Medulla oblongata (tissue), 1 donor: ENCODE results near the gene COLQ.
"Not testable (repeated sequence)": the region's sequence is repeated elsewhere in the genome, so short reads cannot be mapped to it uniquely, and the experiment has no call there.

Experiments used
- DNase-seq: peaks from one replicate; pipeline ENCODE4 v3.0.0-alpha.2; 2015; ENCODE audit errors: extremely low spot score

The COLQ gene

DNA sequence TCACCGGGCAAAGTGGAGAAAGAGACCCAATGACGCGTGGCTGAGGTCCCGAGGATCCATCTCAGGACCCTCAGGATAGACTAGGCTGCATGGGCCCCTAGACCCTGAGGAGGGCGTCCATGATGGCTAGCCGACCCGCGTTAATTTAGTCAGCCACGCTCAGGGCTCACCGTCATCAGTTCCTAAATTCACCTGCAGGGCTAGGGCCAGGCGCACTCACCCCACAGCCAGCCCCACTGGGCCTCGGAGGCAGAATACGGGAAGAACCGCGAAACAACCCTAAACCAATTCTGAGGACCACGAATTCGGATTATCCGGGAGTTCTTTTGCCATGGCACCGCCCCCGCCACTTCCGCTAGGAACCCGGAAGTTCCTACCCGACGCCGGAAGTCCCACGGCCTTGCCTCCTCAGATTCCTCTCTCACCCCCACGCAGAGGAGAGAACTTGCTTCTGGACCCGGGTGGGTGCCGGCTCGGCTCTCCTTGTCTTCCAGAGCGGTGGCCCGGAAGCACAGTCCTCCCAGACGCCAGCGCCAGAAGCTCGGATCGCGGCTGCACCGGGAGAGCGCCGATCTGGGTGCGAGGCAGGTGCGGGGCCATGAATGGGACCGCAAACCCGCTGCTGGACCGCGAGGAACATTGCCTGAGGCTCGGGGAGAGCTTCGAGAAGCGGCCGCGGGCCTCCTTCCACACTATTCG lies 94.2 kb downstream of the COLQ start, which contains the start of the genes EAF1 and METTL6:
TSS of gene EAF1 (plus strand) at position 417 of the 699 bp plus-strand sequence. CDS start at position 599, 182 bp downstream.
TSS of gene METTL6 (minus strand) at position 363 of the 699 bp plus-strand sequence. CDS start 1,033 bp downstream, outside the sequence.
- peak; percentile 86 for DNase-seq

DNA sequence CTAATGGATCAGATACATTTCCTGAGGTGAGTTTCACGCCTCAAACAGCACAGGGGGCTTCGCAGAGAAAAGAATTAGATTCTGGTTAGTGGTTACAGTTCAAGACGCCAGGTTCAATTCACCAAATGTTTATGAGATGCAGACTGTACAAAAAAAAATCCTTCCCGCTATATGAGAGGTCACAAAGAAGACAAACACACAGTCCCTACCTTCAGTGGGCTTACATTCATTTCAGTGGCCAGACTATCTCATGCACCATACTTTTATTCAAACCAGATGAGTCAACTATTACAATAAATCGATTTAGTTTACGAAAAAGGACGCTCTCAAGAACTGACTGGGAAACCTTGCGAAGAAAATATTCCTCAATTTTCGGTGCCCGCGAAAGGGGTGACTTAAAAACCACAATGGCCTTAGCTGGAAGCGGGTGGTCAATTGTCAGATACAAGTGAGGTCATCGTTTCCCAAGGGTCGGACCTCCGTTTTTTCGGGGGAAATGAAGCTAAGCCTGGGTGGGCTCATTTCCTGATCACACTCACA lies 94.9 kb downstream of the COLQ start:
- DNase-seq, result no peak

DNA sequence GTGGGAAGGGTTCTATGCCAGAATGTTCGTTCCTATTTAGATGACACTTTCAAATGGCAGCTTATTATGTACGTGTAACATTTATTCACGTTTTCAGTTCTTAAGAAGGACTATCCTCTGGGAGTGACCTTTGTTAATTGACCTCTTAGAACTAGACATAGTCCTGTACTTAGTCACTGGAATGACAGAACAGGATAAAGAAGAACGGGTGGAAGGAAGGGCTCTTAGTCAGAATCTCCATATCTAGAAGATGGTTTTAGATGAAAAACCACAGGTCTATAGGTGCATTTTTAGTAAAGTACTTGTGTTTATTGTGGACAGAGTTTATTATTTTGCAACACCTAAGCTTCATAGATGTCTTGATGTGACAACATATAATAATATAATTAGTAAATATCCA lies 100.6 kb downstream of the COLQ start:
- DNase-seq, result no peak

DNA sequence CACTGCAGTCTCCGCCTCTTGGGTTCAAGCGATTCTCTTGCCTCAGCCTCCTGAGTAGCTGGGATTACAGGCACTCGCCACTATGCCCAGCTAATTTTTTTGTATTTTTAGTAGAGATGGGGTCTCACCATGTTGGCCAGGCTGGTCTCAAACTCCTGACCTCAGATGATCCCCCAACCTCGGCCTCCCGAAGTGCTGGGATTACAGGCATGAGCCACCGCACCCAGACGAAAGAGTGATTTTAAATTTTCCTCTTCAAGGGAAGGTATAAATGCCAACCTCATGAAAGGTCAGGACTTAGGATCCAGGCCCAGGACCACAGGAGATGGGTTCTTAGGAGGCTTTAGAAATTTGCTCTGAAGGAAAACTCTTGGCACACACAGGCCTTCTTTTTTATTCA lies 110.5 kb downstream of the COLQ start:
- DNase-seq, result not testable (repeated sequence)

DNA sequence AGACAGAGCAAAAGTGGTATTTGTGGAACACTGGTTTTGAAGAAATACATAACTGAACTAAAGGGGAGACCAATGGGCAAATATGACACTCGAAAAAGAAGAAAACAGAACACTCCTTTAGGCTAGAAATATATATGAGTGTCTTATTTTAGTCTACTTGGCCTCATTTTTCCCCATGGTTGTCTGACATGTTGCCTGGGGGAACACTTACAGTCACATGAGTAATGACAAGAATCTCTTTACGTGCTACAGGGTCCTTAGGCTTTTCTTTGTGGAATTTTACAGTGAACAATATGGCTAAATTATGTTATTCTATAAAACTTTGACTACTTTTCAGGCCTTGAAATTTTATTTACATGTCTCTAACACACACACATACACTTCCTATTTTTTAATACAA lies 111.7 kb downstream of the COLQ start:
- DNase-seq, result no peak

DNA sequence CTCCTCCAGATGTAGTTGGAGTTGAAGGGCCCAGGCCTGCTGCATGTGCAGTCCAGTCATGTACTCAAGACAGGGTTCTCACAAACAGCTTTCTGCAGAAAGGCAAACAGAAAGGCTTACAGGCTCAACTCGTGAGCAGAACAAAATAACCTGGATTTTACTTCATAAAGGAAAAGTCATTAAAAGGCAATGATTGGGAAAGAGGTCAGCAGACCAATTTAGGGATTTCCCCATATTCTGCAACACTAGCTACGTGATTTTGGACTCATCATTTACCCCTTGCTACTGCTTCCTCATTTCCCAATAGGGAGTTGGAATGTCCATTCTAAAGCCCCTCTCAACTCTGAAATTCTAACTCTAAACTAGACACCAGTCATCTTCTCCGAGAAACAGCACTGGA lies 112.3 kb downstream of the COLQ start:
- no peak for DNase-seq

DNA sequence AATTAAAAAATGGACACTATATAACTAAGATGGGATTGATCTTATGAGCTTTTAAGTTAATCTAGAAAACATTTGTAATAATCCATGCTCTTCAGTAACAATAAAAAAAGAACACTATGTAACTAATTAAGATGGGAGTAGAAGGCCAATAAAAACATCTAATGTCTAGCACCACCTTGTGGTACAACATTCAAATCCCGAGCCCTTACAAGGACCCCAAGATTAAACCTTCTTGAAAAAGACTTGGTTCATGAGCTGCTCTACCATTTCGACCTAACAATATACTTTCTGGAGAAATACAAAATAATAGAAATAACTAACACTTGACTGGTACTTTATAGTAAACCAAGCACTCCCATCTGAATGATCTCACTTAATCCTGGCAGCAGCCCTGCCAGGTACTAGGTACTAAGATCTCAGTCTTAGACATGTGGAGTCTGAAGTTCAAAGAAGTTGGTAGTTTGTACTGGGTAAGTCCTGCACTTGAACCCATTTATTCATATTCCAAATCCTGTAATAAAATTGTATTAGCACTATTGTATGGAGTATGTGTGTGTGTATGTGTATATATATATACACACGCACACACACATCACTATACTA lies 116.0 kb downstream of the COLQ start:
- DNase-seq, result peak; percentile 76

DNA sequence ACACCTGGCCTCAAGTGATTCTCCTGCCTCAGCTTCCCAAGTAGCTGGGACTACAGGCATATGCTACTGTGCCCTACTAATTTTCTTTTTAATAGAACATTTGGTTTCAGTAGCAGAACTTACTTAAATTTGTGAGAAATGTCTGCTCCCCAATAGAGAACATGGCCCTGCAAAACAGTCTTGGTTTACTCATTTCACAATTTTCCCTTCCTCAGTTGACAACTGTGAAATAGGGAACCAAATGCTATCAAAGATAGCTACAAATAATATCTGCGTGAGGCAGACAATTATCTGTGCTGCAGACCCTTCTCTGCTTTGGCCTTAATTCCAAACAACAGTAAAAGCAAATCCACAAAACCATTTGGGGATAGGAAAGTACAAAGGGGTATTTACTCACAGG lies 116.7 kb downstream of the COLQ start:
- no peak for DNase-seq

DNA sequence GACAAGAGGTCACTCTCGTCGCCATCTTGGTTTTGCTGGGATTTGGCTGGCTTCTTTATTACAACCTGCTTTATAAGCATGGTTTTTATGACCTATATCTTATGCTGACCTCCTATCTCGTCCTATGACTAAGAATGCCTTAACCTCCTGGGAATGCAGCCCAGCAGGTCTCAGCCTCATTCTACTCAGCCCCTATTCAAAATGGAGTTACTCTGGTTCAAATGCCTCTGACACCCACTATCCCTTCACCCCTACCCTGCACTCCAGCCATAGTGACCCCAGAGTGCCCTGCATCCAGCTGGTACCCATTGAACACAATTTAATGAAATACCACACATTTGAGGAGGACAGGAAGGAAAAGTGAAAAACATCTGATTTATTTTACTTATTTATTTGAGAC lies 117.5 kb downstream of the COLQ start:
- no peak for DNase-seq

DNA sequence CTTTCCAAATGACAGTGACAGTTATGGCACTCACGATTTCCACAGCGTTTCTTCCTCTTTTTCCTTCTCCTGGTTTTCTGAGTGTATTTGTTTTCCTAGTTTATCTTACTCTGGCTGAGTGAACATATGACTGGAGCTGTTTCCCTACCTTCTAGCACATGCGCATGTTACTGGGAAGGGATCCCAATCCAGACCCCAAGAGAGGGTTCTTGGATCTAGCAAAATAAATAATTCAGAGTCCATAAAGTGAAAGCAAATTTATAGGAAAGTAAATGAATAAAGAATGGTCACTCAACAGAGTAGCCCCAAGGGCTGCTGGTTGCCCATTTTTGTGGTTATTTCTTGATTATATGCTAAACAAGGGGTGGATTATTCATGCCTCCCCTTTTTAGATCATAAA lies 118.0 kb downstream of the COLQ start:
- no peak for DNase-seq

DNA sequence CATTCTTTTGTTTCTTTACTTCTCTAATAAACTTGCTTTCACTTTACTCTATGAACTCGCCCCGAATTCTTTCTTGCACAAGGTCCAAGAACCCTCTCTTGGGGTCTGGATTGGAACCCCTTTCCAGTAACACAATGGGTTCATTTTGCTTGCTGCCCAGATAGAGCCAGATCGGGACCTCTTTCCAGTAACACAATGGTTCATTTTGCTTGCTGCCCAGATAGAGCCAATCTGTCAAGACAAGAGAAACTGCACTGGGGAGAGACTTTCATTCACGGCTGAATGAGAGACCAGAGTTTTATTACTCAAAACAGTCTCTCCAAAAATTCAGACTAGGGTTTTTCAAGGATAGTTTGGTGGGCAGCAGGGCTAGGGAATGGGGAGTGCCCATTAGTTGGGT lies 119.6 kb downstream of the COLQ start:
- DNase-seq, result peak; percentile 52
